Right atrium auricular region (tissue), 2 donors: Measurements from ENCODE around the gene RNF227. TPM values are rescaled to one million over a fixed set of nuclear protein-coding genes. Genes with fewer than 3 reads are reported as not detected.

Experiments
- DNase-seq: peaks from one replicate; pipeline ENCODE4 v3.0.0-alpha.2; 2019; ENCODE audit warnings: low spot score
- H3K27ac ChIP-seq, 2 donors: fragments of 200-600 bp; sonication (generic); 1 replicate in 1 of 2; 2 replicates in 1 of 2; pipeline ENCODE4 v1.5.1; 2016 to 2019
- H3K27me3 ChIP-seq, 2 donors: fragments of 200-600 bp; sonication (generic); one replicate each; pipeline versions ENCODE4 v1.5.1 to v1.6.0; 2017 to 2019
- H3K36me3 ChIP-seq: fragments of 200-600 bp; sonication (generic); one replicate; pipeline ENCODE4 v1.5.1; 2016
- H3K4me1 ChIP-seq, 2 donors: fragments of 200-600 bp; sonication (generic); one replicate each; pipeline versions ENCODE4 v1.5.1 to v1.6.0; 2017 to 2019
- H3K4me3 ChIP-seq, 2 donors: fragments of 200-600 bp; sonication (generic); 1 replicate in 1 of 2; 2 replicates in 1 of 2; pipeline ENCODE4 v1.5.1; 2017 to 2019; ENCODE audit warnings: mild to moderate bottlenecking in 1 of 2, moderate library complexity in 1 of 2
- H3K9me3 ChIP-seq, 2 donors: fragments of 200-600 bp; sonication (generic); one replicate each; pipeline ENCODE4 v1.5.1; 2019
- total RNA-seq, 2 donors: library from RNA; depleted of rRNA; stranded (reverse); fragments of >200 nt; gene quantifications; one replicate each; pipeline ENCODE4 v1.1.0, GENCODE V29; 2016
- TF ChIP-seq, protein P1 (sequence below), 2 donors: fragments of 200-600 bp; sonication (generic); IDR thresholded peaks; one replicate each; pipeline ENCODE4 v1.5.1; 2019; ENCODE audit warnings: antibody characterized with exemption in 2 of 2

The RNF227 gene
- total RNA-seq, 2 donors from 2014 or later: 1.6 to 5.8 TPM

DNA sequence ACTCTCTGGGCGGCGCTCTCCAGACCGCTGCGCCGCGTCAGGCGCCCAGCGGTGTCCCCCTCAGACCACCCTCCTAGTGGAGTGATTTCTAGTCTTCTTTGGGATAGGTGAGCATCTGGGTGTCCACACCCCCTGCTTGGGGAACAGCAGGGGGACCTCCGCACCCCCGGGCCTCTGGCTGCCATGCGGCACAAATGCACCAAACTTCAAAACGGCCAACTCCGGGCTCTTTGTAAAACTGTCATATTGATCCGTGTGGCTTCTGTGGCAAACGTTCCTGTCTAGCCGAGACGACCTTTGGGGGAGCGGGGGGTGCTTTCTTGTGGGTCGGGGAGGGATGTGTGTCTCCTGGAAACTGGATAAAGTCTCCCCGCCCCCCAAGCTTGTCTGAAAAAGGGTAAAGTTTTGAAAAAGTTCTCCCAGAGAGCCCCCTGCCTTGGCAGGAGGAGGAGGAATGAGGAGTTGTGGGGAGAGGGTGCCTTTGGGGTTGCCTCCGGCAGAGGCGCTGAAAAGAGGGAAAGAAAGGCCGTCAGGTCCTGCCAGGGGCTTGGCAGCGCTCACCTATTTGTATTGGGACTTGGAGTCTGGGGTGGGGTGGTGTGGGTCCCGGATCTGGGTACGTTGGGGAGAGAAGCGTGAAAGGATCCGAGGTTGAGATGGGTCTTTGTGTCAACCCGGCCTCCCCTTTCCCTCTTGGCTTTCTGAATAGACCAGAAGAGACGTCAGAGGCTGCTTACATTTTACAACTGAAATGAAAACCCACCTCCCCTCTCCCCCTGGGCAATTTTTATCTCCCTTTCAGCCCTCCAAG lies 29.7 kb downstream of the RNF227 start:
- DNase-seq: peak; percentile 61
- peaks cover 0 to 54% of the 10 kb centered on the region in 2 donors for H3K4me1 ChIP-seq

DNA sequence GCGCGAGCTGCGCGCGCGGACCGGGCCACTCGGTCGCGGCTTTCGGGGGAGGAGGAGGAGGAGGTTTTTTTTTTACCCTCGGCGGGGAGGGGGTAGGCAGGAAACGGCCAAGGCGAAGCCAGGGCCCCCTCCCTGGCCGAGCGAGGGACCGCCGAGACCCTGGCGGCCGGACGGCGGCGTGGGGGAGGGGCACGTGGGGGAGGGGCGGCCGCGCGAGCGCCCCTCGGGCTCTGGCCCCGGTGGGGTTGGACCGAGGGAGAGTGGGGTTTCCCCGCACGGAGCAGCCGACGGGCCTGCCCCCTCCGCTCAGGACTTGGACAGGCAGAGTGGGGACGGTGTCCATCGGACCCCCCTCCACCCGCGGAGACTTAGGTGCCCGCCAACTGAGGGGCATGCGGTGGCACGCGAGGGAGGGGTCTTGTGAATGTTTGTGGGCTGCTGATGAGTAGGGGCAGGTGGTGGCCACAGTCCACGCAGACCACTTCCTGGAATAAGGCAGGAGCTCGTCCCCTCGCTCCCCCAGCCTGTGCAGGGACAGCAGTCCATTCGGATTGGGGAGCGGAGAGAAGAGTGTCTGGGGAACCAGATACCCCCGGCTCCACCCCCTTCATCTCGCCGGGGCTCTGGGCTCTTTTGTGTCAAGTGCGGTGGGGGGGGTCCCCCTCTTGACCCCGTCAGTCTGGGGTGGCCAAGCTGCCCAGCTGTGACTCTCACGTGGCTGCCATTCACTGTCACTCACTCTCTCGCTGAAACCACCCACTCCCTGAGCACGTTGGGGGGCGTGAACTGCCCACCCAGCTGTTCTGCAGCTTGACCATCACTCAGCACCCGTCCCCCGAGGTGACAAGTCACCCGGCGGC lies 30.5 kb downstream of the RNF227 start:
- H3K4me1 ChIP-seq: peaks cover 0 to 57% of the 10 kb centered on the region in 2 donors
- TF ChIP-seq, protein P1, sequence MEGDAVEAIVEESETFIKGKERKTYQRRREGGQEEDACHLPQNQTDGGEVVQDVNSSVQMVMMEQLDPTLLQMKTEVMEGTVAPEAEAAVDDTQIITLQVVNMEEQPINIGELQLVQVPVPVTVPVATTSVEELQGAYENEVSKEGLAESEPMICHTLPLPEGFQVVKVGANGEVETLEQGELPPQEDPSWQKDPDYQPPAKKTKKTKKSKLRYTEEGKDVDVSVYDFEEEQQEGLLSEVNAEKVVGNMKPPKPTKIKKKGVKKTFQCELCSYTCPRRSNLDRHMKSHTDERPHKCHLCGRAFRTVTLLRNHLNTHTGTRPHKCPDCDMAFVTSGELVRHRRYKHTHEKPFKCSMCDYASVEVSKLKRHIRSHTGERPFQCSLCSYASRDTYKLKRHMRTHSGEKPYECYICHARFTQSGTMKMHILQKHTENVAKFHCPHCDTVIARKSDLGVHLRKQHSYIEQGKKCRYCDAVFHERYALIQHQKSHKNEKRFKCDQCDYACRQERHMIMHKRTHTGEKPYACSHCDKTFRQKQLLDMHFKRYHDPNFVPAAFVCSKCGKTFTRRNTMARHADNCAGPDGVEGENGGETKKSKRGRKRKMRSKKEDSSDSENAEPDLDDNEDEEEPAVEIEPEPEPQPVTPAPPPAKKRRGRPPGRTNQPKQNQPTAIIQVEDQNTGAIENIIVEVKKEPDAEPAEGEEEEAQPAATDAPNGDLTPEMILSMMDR (IDR thresholded peaks at IDR 0.05): no peak
- DNase-seq: peak; percentile 62

More for the DNA sequence above, 29.7 kb downstream of the RNF227 start:
- Histone ChIP-seq H3K27me3 (no peaks in the 10 kb centered on the region), H3K4me3 (peak overlapping the region; percentile 82 to 87), H3K27ac (peak overlapping the region; percentile 88 to 90), H3K9me3 (no peaks in the 10 kb centered on the region), H3K36me3 (no peaks in the 10 kb centered on the region)
- TF ChIP-seq, protein P1 (IDR thresholded peaks at IDR 0.05): no peak

DNA sequence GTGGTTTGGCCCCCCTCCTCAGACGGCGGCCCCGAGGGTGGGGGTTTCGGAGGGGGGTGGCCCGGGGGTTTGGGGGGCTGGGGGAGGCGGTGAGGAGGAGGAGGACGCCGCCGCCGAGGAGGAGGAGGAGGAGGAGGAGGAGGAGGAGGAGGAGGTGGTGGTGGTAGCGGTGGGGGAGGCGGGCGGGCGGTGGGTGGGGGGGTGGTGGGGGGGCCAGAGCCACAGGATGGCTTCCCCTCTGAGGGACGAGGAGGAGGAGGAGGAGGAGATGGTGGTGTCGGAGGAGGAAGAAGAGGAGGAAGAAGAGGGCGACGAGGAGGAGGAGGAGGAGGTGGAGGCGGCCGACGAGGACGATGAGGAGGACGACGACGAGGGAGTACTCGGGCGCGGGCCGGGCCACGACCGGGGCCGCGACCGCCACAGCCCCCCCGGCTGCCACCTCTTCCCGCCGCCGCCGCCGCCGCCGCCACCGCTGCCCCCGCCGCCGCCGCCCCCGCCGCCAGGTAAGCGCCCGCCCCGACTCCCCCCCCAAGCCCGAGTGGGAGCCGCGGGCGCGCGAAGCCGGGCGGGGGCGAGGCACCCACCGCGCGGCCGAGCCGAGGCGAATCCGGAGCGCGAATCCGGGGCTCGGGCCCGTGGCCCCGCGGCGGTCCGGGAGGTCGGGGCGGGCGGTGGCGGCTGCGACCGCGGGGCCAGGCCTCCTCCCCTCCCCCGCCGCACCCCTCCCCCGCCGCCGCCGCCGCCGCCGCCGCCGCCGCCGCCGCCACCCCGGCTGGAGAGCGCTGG lies 31.3 kb downstream of the RNF227 start:
- peak overlapping the region; percentile 88 to 90 for H3K27ac ChIP-seq
- no peaks in the 10 kb centered on the region for H3K27me3 ChIP-seq
- no peak for DNase-seq
- no peaks in the 10 kb centered on the region for H3K9me3 ChIP-seq
- H3K4me1 ChIP-seq: peaks cover 0 to 52% of the 10 kb centered on the region in 2 donors
- TF ChIP-seq, protein P1 (IDR thresholded peaks at IDR 0.05): no peak
- H3K4me3 ChIP-seq: peak overlapping the region; percentile 82 to 87
- no peaks in the 10 kb centered on the region for H3K36me3 ChIP-seq

More for the DNA sequence above, 30.5 kb downstream of the RNF227 start:
- Histone ChIP-seq H3K9me3 (no peaks in the 10 kb centered on the region), H3K27ac (peak overlapping the region; percentile 88 to 90), H3K36me3 (no peaks in the 10 kb centered on the region), H3K4me3 (peak overlapping the region; percentile 82 to 87), H3K27me3 (no peaks in the 10 kb centered on the region)

DNA sequence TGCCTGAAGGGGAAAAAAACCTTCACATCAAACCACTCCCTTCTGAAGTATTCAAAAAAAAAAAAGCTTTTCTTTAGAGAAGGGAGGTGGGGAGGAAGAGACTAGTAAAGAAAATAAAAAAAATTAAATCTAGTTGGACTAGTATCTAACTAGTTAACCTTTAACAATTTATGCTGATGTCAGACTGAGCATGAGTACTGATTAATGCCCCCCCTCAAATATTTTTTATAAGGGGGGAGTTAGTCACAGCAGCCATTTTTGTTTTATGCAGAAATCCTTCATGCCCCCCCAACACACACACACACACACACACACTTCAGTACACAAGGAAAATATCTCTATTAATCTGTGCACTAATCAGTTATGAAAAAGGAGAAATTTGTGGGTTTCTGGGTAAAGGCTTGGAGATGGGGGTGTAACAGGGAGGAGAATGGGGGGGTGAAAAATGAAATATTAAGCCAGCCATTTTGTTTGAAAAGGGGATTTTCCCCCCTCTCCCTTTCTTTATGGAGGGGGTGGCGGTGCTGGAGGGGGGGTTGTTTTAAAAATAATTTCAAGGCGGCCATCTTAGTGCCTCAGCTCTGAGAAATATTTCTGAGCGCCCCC lies 32.2 kb downstream of the RNF227 start:
- TF ChIP-seq, protein P1 (IDR thresholded peaks at IDR 0.05): no peak
- Histone ChIP-seq H3K9me3 (no peaks in the 10 kb centered on the region), H3K4me3 (peak overlapping the region; percentile 82 to 87), H3K27ac (peak overlapping the region; percentile 62 to 75), H3K36me3 (no peaks in the 10 kb centered on the region), H3K4me1 (peaks cover 0 to 43% of the 10 kb centered on the region in 2 donors), H3K27me3 (no peaks in the 10 kb centered on the region)
- no peak for DNase-seq

DNA sequence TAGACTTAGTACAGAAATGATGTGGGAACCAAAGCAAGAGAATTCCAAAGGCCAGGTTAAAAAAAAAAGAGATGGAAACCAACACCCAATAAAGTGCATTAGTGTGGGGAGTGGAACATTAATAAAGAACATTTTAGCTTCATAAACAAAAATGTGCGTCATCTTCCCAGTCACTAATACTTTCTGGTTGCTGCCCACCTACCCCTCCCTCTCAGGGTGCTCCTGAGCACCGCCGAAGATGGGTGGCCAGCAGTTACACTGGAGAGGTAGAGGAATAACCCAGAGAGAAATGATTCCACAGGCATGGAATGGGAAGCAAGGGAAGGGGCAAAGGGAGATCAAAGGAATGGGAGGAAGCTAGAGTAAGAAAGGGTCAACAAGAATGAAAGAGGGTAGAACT lies 33.5 kb downstream of the RNF227 start:
- Histone ChIP-seq H3K27ac (peak overlapping the region in 1 of 2 donors; percentile 9), H3K27me3 (no peaks in the 10 kb centered on the region), H3K36me3 (no peaks in the 10 kb centered on the region)

More for the DNA sequence above, 33.5 kb downstream of the RNF227 start:
- DNase-seq: no peak
- no peaks in the 10 kb centered on the region for H3K9me3 ChIP-seq
- H3K4me1 ChIP-seq: peaks cover 0 to 31% of the 10 kb centered on the region in 2 donors
- H3K4me3 ChIP-seq: no peak overlapping the region
- TF ChIP-seq, protein P1 (IDR thresholded peaks at IDR 0.05): no peak
